Astrocyte of the spinal cord (primary cell): ENCODE data around the gene NDC80.

ENCODE experiments used
- DNase-seq: peaks from one replicate; pipeline ENCODE4 v3.0.0; 2011; ENCODE audit warnings: low read depth, low spot score
- H3K4me3 ChIP-seq: 2 replicates; pipeline ENCODE4 v1.5.1; 2011; ENCODE audit warnings: low read depth, mild to moderate bottlenecking, low read length, moderate library complexity
- in situ Hi-C: cut with HindIII; loops from 2 replicates; pipeline ENCODE4 v1.10.0; 2017; ENCODE audit warnings: low sequenced_read_pairs
- TF ChIP-seq, protein P1 (sequence below): IDR thresholded peaks from 2 replicates; pipeline ENCODE4 v1.5.1; 2012; ENCODE audit warnings: low read depth, mild to moderate bottlenecking, low read length, inconsistent platforms

Gene NDC80

DNA sequence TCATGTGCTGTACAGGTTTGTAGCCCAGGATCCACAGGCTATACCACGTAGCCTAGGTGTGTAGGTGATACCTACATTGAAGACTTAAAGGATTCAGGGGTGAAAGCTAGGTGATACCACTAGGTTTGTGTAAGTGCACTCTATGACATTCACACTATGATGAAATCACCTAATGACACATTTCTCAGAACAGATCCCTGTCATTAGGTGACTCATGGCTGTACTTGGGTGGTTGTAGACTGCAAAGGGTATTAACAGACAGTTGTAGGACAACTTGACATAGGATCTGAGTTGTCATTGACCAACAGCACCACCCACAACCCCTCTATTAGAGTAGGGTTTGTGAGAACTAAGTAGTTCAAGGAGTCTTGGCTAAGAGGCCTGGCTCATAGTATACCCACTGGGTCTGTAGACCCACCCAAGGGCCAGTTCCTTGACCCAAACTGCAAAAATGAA, 56.5 kb downstream of the NDC80 start:
- H3K4me3 ChIP-seq = no peak overlapping the region
- TF ChIP-seq, protein P1, sequence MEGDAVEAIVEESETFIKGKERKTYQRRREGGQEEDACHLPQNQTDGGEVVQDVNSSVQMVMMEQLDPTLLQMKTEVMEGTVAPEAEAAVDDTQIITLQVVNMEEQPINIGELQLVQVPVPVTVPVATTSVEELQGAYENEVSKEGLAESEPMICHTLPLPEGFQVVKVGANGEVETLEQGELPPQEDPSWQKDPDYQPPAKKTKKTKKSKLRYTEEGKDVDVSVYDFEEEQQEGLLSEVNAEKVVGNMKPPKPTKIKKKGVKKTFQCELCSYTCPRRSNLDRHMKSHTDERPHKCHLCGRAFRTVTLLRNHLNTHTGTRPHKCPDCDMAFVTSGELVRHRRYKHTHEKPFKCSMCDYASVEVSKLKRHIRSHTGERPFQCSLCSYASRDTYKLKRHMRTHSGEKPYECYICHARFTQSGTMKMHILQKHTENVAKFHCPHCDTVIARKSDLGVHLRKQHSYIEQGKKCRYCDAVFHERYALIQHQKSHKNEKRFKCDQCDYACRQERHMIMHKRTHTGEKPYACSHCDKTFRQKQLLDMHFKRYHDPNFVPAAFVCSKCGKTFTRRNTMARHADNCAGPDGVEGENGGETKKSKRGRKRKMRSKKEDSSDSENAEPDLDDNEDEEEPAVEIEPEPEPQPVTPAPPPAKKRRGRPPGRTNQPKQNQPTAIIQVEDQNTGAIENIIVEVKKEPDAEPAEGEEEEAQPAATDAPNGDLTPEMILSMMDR = no peak
- in situ Hi-C loops = no loop called here
- peak; percentile 6 for DNase-seq

DNA sequence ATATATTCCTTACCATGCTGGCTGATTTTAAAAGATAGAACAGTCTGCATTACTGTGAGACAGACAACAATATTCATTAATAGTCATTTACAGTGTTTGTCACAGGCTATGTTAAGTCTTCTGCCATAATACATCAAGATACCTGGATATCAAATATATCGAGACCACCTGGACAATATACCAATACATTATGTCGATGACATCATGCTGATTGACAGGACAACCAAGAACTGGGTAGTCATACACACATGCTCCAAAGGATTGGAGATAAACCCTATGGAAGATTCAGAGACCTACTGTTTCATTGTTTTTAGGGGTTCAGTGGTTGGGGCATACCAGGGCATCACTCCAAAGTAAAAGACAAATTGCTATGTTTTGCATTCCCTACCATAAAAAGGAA, 57.6 kb downstream of the NDC80 start:
- in situ Hi-C loops = no loop called here
- TF ChIP-seq, protein P1 = no peak
- H3K4me3 ChIP-seq = no peak overlapping the region
- DNase-seq = no peak

DNA sequence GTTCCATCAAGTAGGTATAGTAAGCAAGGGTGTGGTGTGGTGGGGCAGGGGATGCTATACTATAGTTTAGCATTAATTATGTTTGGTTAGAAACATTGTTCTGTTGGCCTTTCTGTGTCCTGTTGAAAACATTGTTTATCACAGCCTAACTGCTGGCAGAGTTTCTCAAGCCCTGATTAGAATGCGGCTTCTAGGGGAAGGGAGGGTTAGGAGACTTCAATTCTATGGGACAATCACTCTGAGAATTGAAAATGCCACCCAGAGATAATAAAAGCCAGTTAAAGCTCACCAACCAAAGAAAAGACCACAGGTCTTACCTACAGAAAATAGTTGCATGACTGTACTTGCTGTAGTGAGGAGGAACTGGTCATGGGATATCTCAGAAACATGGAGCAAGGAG, 64.2 kb downstream of the NDC80 start:
- in situ Hi-C loops = no loop called here
- H3K4me3 ChIP-seq = no peak overlapping the region
- DNase-seq = no peak
- TF ChIP-seq, protein P1 = no peak

DNA sequence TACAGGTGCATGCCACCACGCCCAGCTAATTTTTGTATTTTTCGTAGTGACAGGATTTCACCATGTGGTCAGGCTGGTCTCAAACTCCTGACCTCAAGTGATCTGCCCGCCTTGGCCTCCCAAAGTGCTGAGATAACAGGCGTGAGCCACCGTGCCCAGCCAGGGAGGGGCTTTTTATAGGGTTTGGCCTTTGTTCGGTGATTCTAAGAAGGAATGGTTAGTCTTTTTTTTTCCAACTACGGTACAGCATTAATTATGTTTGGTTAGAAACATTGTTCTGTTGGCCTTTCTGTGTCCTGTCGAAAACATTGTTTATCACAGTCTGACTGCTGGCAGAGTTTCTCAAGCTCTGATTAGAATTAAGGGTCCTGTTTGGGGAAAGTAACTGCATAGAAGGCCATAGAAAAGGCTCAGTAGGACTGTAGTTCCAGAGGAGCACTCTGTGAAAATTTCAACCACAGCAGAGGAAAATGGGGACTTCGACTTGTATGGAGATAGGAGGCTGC, 64.8 kb downstream of the NDC80 start:
- TF ChIP-seq, protein P1 = no peak
- in situ Hi-C loops = no loop called here
- no peak overlapping the region for H3K4me3 ChIP-seq
- no peak for DNase-seq

DNA sequence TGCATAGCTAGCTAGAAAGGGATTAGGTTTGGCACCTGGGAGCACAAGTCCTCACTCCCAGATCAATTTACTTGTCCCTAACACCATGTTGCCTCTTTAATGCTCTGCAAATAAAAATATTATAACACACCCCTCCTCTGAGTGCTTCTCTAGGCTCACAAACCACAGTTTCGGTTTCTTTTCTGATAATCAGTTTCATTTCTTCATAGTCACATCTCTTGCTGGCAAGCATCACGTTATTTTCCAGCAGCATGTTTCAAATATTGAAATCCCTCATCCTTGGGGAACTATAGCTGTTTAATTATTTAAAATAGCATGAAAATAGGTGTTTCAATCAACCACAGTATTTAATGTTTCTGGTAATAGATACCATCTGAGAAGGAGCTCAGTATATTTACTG, 70.3 kb downstream of the NDC80 start:
- TF ChIP-seq, protein P1 = no peak
- H3K4me3 ChIP-seq = no peak overlapping the region
- DNase-seq = no peak
- in situ Hi-C loops = no loop called here

DNA sequence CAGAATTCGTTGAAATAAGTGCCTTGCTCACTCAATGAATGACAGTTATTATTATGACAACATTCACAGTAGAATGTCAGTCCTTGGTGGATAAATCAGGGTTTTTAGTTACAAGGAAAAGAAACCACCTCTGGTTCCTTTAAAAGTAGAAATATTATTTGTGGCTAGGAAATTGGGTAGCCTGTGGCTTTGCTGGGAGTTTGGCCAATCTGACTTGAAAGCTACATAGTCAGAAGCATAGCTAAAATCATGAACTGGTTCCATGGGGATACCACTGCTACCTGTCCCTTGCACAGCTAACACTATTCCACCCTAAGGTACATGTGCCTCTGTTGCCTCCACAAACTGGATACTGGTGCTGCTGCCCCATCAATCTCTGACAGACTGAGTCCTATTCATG, 71.4 kb downstream of the NDC80 start:
- DNase-seq = peak; percentile 39
- H3K4me3 ChIP-seq = no peak overlapping the region
- in situ Hi-C loops = no loop called here
- TF ChIP-seq, protein P1 = no peak

DNA sequence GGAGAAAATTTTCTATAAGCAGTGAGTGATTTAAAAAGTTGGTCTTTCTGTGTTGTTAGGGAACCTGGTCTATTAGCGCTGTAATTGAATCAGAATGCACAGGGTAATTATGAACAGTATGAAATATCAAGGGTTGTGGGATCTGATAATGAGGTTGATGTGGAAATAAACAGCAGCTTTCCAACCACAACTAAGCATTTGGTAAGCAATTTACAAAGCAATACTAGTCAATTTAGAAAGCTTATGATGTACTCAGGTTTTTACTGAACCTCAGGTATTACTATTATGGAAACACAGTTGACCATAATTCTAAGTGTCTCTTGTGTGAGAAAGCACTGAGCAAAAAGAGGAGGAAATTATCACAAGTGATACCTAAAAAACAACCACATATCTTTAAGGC, 73.2 kb downstream of the NDC80 start:
- TF ChIP-seq, protein P1 = no peak
- no peak overlapping the region for H3K4me3 ChIP-seq
- DNase-seq = no peak
- in situ Hi-C loops = no loop called here
